WTC11 (cell line): Measurements from ENCODE around the gene CS.
"Not testable (repeated sequence)": the region's sequence is repeated elsewhere in the genome, so short reads cannot be mapped to it uniquely, and the experiment has no call there.

Experiments
- ATF3 ChIP-seq: sonication (generic); formaldehyde crosslinking; conservative IDR thresholded peaks from 2 replicates; pipeline ENCODE4 v1.8.1; 2022; ENCODE audit warnings: mild to moderate bottlenecking, missing genetic modification reagents
- CREB1 ChIP-seq: sonication (generic); formaldehyde crosslinking; IDR thresholded peaks from 2 replicates; pipeline ENCODE4 v1.8.0; 2023; ENCODE audit warnings: mild to moderate bottlenecking, missing genetic modification reagents
- CTCF ChIP-seq: fragments of 200-600 bp; IDR thresholded peaks from 2 replicates; pipeline ENCODE4 v1.8.0; 2022; ENCODE audit warnings: antibody characterized with exemption
- JUN ChIP-seq: sonication (generic); formaldehyde crosslinking; IDR thresholded peaks from 2 replicates; pipeline ENCODE4 v1.8.0; 2023; ENCODE audit warnings: mild to moderate bottlenecking, missing genetic modification reagents
- NFE2L1 ChIP-seq: sonication (generic); formaldehyde crosslinking; IDR thresholded peaks from 2 replicates; pipeline ENCODE4 v1.8.1; 2023; ENCODE audit warnings: missing genetic modification reagents
- NFYB ChIP-seq: sonication (generic); formaldehyde crosslinking; conservative IDR thresholded peaks from 2 replicates; pipeline ENCODE4 v1.8.0; 2022; ENCODE audit warnings: low read depth, missing genetic modification reagents
- USF1 ChIP-seq: sonication (generic); formaldehyde crosslinking; IDR thresholded peaks from 2 replicates; pipeline ENCODE4 v1.8.0; 2022; ENCODE audit warnings: mild to moderate bottlenecking, missing genetic modification reagents
- ZNF219 ChIP-seq: sonication (generic); formaldehyde crosslinking; IDR thresholded peaks from 2 replicates; pipeline ENCODE4 v1.8.0; 2023; ENCODE audit warnings: missing genetic modification reagents, mild to moderate bottlenecking, borderline replicate concordance
- TF ChIP-seq, protein P1 (sequence below): sonication (generic); formaldehyde crosslinking; IDR thresholded peaks from 2 replicates; pipeline ENCODE4 v1.8.1; 2023; ENCODE audit warnings: mild to moderate bottlenecking, missing genetic modification reagents

GRCh38 chr12:56342290-56342689 lies 42.2 kb upstream of the CS start:
- not testable (repeated sequence) for TF ChIP-seq CTCF; NFE2L1 (CRISPR knock-in tag); NFYB (CRISPR knock-in tag); USF1; CREB1 (CRISPR knock-in tag); ATF3 (CRISPR knock-in tag); ZNF219; JUN (CRISPR knock-in tag)
- TF ChIP-seq, protein P1, sequence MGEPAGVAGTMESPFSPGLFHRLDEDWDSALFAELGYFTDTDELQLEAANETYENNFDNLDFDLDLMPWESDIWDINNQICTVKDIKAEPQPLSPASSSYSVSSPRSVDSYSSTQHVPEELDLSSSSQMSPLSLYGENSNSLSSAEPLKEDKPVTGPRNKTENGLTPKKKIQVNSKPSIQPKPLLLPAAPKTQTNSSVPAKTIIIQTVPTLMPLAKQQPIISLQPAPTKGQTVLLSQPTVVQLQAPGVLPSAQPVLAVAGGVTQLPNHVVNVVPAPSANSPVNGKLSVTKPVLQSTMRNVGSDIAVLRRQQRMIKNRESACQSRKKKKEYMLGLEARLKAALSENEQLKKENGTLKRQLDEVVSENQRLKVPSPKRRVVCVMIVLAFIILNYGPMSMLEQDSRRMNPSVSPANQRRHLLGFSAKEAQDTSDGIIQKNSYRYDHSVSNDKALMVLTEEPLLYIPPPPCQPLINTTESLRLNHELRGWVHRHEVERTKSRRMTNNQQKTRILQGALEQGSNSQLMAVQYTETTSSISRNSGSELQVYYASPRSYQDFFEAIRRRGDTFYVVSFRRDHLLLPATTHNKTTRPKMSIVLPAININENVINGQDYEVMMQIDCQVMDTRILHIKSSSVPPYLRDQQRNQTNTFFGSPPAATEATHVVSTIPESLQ, result not testable (repeated sequence)
